SIG-M5 (cell line): ENCODE results near the gene CSRNP3.

ENCODE experiments used
- DNase-seq: peaks from one replicate; lab custom pipeline; 2025; lab: John Stamatoyannopoulos, UW

CSRNP3 gene

GRCh38 chr2:165470361-165470760, 863 bp downstream of the CSRNP3 start:
- DNase-seq: no peak

DNA sequence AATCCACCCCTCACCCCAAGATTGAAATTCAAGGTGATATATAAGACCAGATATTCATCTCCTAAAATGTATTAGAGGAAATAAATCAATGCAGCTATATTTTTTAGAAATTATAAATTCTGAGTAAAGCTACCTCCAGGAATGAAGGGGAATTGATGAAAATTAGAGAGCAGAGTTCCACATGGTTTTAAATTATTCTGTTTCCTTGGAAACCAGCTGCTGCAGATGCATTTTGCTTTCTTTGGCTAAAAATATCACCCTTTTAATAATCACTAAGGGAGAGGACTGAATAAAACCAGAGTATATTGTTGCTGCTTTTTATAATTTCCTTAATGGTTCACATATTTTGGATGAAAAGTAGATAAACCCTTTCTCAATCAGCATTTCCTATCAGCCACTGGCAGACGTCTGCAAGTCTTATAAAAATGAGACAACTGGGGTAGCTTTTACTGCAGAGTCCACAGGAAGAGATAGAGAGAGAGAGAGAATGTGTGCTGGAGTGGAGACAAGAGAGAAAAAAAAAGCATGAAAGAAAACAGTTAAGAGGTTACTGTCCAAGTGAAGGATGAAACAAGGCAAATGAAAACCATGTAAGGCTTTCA, 2.0 kb downstream of the CSRNP3 start:
- DNase-seq: no peak

GRCh38 chr2:165472922-165473321, 3.4 kb downstream of the CSRNP3 start:
- no peak for DNase-seq

DNA sequence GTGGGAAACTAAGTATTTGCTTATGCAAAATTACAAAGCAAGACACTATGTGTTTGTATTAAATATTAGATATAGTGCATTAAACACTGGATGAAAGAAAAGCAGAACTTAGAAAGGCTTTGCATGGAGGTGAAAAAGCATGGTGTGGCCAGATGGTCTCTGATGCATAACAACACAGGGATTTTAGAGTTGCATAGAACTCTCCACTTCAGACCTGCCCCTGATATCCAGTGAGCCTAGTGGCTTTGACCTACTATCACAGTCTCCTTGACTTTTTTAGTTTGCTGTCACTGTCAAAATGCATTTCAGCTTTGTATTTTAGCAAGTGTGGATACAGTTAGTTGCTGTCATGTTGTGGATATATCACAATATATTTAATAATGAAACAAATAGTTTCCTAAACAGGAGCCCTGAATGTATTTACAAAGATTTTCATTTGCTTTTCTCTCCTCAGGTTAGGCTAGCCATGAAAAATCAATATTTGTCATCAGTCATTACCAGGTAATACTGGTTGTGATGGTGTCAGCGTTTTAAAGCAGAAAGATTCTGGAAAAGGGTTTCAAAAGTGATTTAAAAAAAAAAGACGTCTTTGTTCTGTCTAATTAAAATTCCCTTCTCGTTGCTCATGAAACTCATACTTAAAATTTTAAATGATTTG, 5.2 kb downstream of the CSRNP3 start:
- DNase-seq: no peak

GRCh38 chr2:165475277-165476004, 5.9 kb downstream of the CSRNP3 start:
- no peak for DNase-seq

DNA sequence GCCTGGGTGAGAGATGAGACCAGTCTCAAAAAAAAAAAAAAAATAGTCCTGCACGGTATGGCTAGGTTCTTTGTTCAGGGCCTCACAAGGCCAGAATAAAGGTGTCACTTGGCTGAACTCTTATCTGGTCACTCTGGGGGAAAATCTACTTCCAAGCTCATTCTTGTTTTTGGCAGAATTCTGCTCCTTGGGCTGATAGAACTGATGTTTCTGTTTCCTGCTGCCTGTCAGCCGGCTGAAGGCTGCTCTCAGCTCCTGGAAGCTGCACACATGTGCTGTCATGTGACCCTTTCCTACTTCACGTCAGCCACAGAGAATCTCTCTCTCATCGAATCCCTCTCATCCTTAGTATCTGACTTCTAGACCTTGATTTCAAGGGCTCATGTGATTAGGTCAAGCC, 10.4 kb downstream of the CSRNP3 start:
- DNase-seq: no peak

GRCh38 chr2:165494573-165494972, 25.1 kb downstream of the CSRNP3 start:
- no peak for DNase-seq

GRCh38 chr2:165497659-165498317, 28.3 kb downstream of the CSRNP3 start:
- DNase-seq: no peak

DNA sequence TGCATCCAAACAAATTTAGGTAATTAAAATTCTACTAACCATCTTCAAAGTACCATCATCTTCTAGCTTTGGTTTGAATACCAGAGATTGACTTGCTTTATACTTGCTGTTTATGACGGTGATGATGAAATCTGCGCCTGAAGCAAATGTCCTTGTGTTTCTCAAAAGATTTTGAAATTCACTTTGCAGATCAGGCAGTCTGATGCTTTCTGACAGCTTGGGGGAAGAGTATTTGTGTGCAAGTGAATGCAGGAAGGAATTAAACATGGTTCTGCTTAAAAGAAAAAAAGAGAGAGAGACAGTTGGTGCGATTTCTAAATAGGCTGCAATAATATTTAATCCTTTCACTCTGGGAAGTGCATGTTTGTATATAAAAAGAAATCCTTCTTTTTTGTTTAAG, 29.6 kb downstream of the CSRNP3 start:
- no peak for DNase-seq

DNA sequence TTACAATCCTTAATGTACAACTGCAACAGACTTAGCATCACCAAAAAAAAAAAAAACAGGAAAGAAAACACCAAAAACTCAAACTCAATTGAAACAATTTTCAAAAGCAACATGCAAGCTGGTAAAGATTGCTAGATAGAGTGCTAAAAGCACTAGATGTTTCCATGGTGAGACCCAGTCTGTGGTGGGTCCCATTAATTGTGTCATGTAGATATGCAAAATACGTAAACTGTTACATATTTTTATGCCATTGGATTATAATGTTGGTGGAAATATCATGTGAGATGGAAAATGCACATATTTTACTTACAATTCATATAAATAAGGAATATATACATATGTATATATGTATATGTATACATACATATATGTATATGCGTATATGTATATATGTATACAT, 30.5 kb downstream of the CSRNP3 start:
- DNase-seq: no peak

- DNase-seq: no peak
Observed at GRCh38 chr2:165500816-165501215, 31.3 kb downstream of the CSRNP3 start.

DNA sequence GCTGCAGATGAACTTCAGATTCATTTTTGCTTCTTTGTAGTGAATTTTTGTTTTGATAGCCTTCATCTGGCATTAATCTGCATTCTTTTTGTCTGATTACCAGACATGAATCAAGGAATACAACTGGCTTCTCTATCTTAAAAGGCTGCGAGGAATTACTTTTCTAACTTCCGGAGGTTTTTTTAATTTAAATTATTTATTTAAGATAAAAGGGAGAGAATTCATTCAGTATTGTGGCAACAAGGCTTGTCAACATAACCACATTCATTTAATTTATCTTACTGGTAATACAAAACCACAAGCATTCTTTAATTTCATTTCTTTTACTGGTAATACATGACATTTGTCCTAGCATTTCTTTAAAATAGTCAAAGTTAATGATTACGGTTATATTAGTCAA, 36.0 kb downstream of the CSRNP3 start:
- no peak for DNase-seq

GRCh38 chr2:165508927-165509326, 39.4 kb downstream of the CSRNP3 start:
- DNase-seq: no peak

GRCh38 chr2:165513479-165513878, 44.0 kb downstream of the CSRNP3 start:
- no peak for DNase-seq

DNA sequence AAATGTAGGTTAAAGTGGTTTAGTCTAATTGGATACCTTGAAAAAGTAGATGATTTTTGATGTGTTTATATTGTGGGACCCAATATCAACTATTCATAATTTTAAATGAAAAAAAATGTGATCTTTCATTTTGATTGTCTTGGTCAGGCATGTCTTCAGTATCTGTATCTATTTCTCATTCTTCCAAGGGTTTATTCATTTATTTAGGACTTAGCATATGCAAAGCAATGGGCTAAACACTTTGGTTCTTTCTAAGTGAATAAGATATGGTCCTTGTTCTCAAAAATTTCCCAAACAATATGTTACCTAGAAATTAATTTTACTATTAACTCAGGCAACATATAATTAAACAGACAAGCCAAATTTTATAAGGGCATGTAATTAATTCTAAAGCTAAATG, 49.1 kb downstream of the CSRNP3 start:
- DNase-seq: no peak

DNA sequence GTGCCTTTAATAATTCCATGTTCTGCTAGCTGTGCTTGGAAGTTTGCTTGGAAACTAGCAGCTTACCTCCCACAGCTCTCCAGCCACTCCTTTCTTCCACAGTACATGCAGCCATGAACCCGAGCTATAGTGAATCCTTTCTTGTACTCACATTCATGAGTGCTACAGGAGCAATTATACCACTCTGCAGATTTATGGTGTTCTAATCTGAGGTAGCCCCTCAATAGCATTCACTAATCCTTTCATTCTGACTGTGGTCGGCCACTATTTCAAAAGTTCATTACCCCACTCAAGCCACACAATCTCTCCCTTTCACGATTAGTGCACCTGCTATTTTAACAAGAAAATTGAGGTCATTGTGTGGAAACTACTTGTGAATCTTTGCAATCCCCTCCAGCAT, 53.2 kb downstream of the CSRNP3 start:
- DNase-seq: no peak

GRCh38 chr2:165524720-165525119, 55.2 kb downstream of the CSRNP3 start:
- DNase-seq: no peak

DNA sequence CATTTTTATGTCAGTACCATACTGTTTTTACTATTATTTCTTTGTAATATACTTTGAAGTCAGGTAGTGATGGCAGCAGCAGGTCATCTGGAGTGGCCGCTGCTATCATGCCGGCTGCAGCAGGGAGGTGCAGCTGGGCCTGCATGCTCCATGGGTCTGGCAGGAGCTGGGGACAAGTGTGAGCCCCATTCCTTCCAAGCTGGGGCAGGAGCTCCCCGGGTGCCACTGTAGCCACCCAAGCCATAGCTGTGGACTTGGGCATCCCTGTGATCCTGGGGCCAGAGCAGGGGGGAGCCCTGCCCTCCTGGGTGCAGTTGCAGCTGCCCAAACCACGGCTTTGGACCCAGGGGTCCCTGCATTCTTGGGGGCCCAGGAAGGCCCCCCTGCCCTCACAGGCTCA, 59.2 kb downstream of the CSRNP3 start:
- no peak for DNase-seq

- no peak for DNase-seq
Observed at GRCh38 chr2:165529130-165529529, 59.6 kb downstream of the CSRNP3 start.

- DNase-seq: no peak
Observed at GRCh38 chr2:165533331-165533730, 63.8 kb downstream of the CSRNP3 start.

DNA sequence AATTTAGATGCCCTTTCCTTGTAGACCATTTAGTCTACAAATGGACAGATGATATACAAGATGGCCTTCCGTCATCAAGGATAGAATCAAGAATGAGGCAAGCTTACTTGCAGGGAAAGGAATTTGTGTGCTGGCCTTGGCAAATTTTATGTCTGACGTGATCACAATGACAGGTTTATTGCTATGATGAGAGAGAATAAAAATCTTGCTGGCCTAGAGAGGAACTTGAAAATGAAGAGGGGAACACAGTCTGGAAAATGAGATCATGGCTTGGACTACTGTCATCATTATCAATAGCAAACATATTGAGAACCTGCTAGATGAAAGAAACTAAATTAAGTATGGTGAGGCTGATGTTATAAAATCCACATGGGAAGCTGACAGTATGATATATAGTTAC, 66.0 kb downstream of the CSRNP3 start:
- DNase-seq: no peak

DNA sequence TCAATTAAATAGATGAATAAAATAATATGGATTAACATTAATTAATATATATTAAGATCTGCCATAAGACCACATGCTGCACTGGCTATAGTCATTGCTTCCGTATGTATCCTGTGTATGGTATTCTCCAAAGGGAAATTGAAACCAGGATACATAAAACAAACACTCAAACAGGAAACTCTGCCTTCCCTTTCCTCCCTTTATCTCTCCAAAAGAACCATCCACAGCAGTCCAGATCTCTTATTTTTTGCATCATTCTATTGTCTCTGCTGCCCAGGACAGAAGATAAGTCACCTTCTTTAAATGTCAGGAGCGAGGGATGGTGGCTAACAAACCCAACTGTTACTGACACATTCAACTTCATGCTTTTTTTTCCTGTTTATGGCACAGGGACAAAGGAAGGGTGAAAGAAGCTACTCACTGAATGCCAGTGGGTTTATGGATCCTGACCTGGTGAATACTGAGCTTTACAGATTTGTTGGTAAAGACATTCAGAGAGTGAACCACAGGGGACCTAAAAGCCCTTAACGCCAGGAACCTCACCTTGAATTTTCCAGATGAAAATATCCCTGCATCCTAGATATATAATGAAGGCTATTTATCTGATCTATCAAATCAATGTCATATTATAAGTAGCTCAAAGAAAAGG, 67.5 kb downstream of the CSRNP3 start:
- DNase-seq: no peak
